Prostate gland (tissue), 2 donors: ENCODE results near the gene CCDC74A.
"Not testable (repeated sequence)": the region's sequence is repeated elsewhere in the genome, so short reads cannot be mapped to it uniquely, and the experiment has no call there.

Source experiments
- POLR2A ChIP-seq: fragments of 450-650 bp; IDR thresholded peaks from one replicate; pipeline ENCODE4 v1.6.1; 2016; ENCODE audit warnings: antibody characterized with exemption, mild to moderate bottlenecking
- POLR2AphosphoS5 ChIP-seq: sonication (generic); formaldehyde crosslinking; IDR thresholded peaks from one replicate; pipeline ENCODE4 v1.6.1; 2017; ENCODE audit warnings: antibody characterized with exemption
- TF ChIP-seq, protein P1 (sequence below), 4 experiments: fragments of 200-600 bp in 2 of 4; fragments of 450-650 bp in 2 of 4; sonication (generic) in 2 of 4; IDR thresholded peaks; 1 replicate in 3 of 4; 2 replicates in 1 of 4; pipeline ENCODE4 v1.5.1; 2016 to 2019; ENCODE audit warnings: antibody characterized with exemption in 4 of 4, mild to moderate bottlenecking in 2 of 4, moderate library complexity in 2 of 4

- TF ChIP-seq, protein P1, sequence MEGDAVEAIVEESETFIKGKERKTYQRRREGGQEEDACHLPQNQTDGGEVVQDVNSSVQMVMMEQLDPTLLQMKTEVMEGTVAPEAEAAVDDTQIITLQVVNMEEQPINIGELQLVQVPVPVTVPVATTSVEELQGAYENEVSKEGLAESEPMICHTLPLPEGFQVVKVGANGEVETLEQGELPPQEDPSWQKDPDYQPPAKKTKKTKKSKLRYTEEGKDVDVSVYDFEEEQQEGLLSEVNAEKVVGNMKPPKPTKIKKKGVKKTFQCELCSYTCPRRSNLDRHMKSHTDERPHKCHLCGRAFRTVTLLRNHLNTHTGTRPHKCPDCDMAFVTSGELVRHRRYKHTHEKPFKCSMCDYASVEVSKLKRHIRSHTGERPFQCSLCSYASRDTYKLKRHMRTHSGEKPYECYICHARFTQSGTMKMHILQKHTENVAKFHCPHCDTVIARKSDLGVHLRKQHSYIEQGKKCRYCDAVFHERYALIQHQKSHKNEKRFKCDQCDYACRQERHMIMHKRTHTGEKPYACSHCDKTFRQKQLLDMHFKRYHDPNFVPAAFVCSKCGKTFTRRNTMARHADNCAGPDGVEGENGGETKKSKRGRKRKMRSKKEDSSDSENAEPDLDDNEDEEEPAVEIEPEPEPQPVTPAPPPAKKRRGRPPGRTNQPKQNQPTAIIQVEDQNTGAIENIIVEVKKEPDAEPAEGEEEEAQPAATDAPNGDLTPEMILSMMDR (IDR thresholded peaks at IDR 0.05) = not testable (repeated sequence)
- TF ChIP-seq POLR2A, POLR2AphosphoS5: not testable (repeated sequence)
Measured at GRCh38 chr2:131525256-131525655, 2.4 kb upstream of the CCDC74A start.
